HEK293 (cell line): ENCODE results near the gene HSPA14.

Source experiments
- CTCF ChIA-PET: fragments of 350-600 bp; formaldehyde crosslinking; extraction: SDS; loops from one replicate; lab custom pipeline; 2021; ENCODE audit warnings: antibody characterized with exemption; lab: Yijun Ruan, JAX
- POLR2A ChIA-PET: fragments of 300-600 bp; formaldehyde crosslinking; extraction: SDS; loops from one replicate; lab custom pipeline; 2020; ENCODE audit warnings: antibody characterized with exemption, inconsistent platforms; lab: Yijun Ruan, JAX
- H3K27ac ChIP-seq: fragments of 200-500 bp; sonication (Bioruptor generic); 2 replicates; pipeline ENCODE4 v1.5.1; 2014; ENCODE audit warnings: low read depth, low read length, control low read depth, inconsistent platforms; ENCODE audit errors: extremely low read depth
- H3K36me3 ChIP-seq, 2 experiments: fragments of 200-500 bp in 1 of 2; sonication (Bioruptor generic) in 1 of 2; 1 replicate in 1 of 2; 2 replicates in 1 of 2; pipeline ENCODE4 v1.5.1; 2014 to 2017; ENCODE audit warnings: inconsistent platforms in 2 of 2, low read length in 2 of 2; ENCODE audit not compliant: control insufficient read depth in 2 of 2, insufficient read depth in 1 of 2
- H3K4me1 ChIP-seq: fragments of 200-500 bp; sonication (Bioruptor generic); 2 replicates; pipeline ENCODE4 v1.5.1; 2014; ENCODE audit warnings: mild to moderate bottlenecking, low read length, inconsistent platforms; ENCODE audit not compliant: control insufficient read depth, insufficient read depth
- H3K4me3 ChIP-seq: 2 replicates; pipeline ENCODE4 v1.5.1; 2011; ENCODE audit warnings: low read depth, mild to moderate bottlenecking, control low read depth, low read length, moderate library complexity
- H3K9me3 ChIP-seq: fragments of 200-500 bp; sonication (Bioruptor generic); 2 replicates; pipeline ENCODE4 v1.5.1; 2014; ENCODE audit warnings: low read depth, low read length, inconsistent platforms; ENCODE audit not compliant: control insufficient read depth, insufficient read depth
- CTCF ChIP-seq: fragments of 450-650 bp; formaldehyde crosslinking; IDR thresholded peaks from 2 replicates; pipeline ENCODE4 v1.5.1; 2016; ENCODE audit warnings: missing biosample characterization, missing genetic modification characterization
- FEZF1 ChIP-seq: fragments of 450-650 bp; formaldehyde crosslinking; IDR thresholded peaks from 2 replicates; pipeline ENCODE4 v1.5.1; 2016; ENCODE audit warnings: missing biosample characterization, missing genetic modification characterization
- GLIS2 ChIP-seq: fragments of 450-650 bp; formaldehyde crosslinking; IDR thresholded peaks from 2 replicates; pipeline ENCODE4 v1.5.1; 2016; ENCODE audit warnings: missing biosample characterization, missing genetic modification characterization
- KLF1 ChIP-seq: fragments of 450-650 bp; formaldehyde crosslinking; IDR thresholded peaks from 2 replicates; pipeline ENCODE4 v1.5.1; 2016; ENCODE audit warnings: missing biosample characterization, missing genetic modification characterization
- MYNN ChIP-seq: fragments of 450-650 bp; formaldehyde crosslinking; IDR thresholded peaks from 2 replicates; pipeline ENCODE4 v1.5.1; 2016; ENCODE audit warnings: missing biosample characterization, missing genetic modification characterization, borderline replicate concordance
- OVOL3 ChIP-seq: fragments of 450-650 bp; formaldehyde crosslinking; IDR thresholded peaks from 2 replicates; pipeline ENCODE4 v1.5.1; 2016; ENCODE audit warnings: missing biosample characterization, missing genetic modification characterization
- PRDM10 ChIP-seq: fragments of 450-650 bp; formaldehyde crosslinking; IDR thresholded peaks from 2 replicates; pipeline ENCODE4 v1.5.1; 2016; ENCODE audit warnings: missing biosample characterization, missing genetic modification characterization
- SCRT2 ChIP-seq: fragments of 450-650 bp; formaldehyde crosslinking; IDR thresholded peaks from 2 replicates; pipeline ENCODE4 v1.5.1; 2016; ENCODE audit warnings: missing biosample characterization, missing genetic modification characterization
- YY1 ChIP-seq: fragments of 450-650 bp; formaldehyde crosslinking; IDR thresholded peaks from 2 replicates; pipeline ENCODE4 v1.5.1; 2018; ENCODE audit warnings: missing biosample characterization, missing genetic modification characterization
- ZBTB48 ChIP-seq: fragments of 450-650 bp; formaldehyde crosslinking; IDR thresholded peaks from 2 replicates; pipeline ENCODE4 v1.5.1; 2016; ENCODE audit warnings: missing biosample characterization, missing genetic modification characterization
- ZNF140 ChIP-seq: fragments of 450-650 bp; formaldehyde crosslinking; IDR thresholded peaks from 2 replicates; pipeline ENCODE4 v1.5.1; 2016; ENCODE audit warnings: missing biosample characterization, missing genetic modification characterization
- ZNF292 ChIP-seq: fragments of 450-650 bp; formaldehyde crosslinking; IDR thresholded peaks from 2 replicates; pipeline ENCODE4 v1.5.1; 2016; ENCODE audit warnings: low read depth, missing biosample characterization, missing genetic modification characterization, borderline replicate concordance
- ZNF324 ChIP-seq: fragments of 450-650 bp; formaldehyde crosslinking; IDR thresholded peaks from 2 replicates; pipeline ENCODE4 v1.5.1; 2016; ENCODE audit warnings: missing biosample characterization, missing genetic modification characterization
- ZNF514 ChIP-seq: fragments of 450-650 bp; formaldehyde crosslinking; IDR thresholded peaks from 2 replicates; pipeline ENCODE4 v1.5.1; 2016; ENCODE audit warnings: missing biosample characterization, missing genetic modification characterization
- ZNF560 ChIP-seq: fragments of 450-650 bp; formaldehyde crosslinking; IDR thresholded peaks from 2 replicates; pipeline ENCODE4 v1.5.1; 2017; ENCODE audit warnings: missing biosample characterization, missing genetic modification characterization, borderline replicate concordance
- ZNF76 ChIP-seq: fragments of 450-650 bp; formaldehyde crosslinking; IDR thresholded peaks from 2 replicates; pipeline ENCODE4; 2016; ENCODE audit warnings: low read depth, missing biosample characterization, missing genetic modification characterization, borderline replicate concordance
- TF ChIP-seq, protein P1 (sequence below): fragments of 450-650 bp; formaldehyde crosslinking; IDR thresholded peaks from 2 replicates; pipeline ENCODE4 v1.5.1; 2017; ENCODE audit warnings: missing biosample characterization, missing genetic modification characterization
- TF ChIP-seq, protein P2 (sequence below): fragments of 450-650 bp; formaldehyde crosslinking; IDR thresholded peaks from 2 replicates; pipeline ENCODE4 v1.5.1; 2016; ENCODE audit warnings: missing biosample characterization, missing genetic modification characterization, borderline replicate concordance

Gene HSPA14

GRCh38 chr10:14840178-14840577, 2.1 kb downstream of the HSPA14 start (continued):
- TF ChIP-seq, protein P1, sequence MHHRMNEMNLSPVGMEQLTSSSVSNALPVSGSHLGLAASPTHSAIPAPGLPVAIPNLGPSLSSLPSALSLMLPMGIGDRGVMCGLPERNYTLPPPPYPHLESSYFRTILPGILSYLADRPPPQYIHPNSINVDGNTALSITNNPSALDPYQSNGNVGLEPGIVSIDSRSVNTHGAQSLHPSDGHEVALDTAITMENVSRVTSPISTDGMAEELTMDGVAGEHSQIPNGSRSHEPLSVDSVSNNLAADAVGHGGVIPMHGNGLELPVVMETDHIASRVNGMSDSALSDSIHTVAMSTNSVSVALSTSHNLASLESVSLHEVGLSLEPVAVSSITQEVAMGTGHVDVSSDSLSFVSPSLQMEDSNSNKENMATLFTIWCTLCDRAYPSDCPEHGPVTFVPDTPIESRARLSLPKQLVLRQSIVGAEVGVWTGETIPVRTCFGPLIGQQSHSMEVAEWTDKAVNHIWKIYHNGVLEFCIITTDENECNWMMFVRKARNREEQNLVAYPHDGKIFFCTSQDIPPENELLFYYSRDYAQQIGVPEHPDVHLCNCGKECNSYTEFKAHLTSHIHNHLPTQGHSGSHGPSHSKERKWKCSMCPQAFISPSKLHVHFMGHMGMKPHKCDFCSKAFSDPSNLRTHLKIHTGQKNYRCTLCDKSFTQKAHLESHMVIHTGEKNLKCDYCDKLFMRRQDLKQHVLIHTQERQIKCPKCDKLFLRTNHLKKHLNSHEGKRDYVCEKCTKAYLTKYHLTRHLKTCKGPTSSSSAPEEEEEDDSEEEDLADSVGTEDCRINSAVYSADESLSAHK (tag by site-specific recombination), result no peak

- CTCF ChIA-PET, result interaction anchor here (0.6 to 0.7 kb wide), 3 partner anchors 66 to 1304 kb away, joined by 3 to 4 read pairs (median 3); no protein-coding TSS in a partner anchor
- H3K9me3 ChIP-seq, result no peaks in the 10 kb centered on the region
- H3K4me3 ChIP-seq, result no peak overlapping the region
- TF ChIP-seq YY1 (tag by site-specific recombination) (no peak), ZBTB48 (no peak), ZNF514 (tag by site-specific recombination) (no peak), GLIS2 (tag by site-specific recombination) (no peak), SCRT2 (tag by site-specific recombination) (peak; percentile 65), KLF1 (tag by site-specific recombination) (no peak), PRDM10 (tag by site-specific recombination) (no peak), FEZF1 (tag by site-specific recombination) (no peak)
- TF ChIP-seq, all 188 proteins: peak for 1
- no peaks in the 10 kb centered on the region for H3K4me1 ChIP-seq
- peaks cover 42 to 71% of the 10 kb centered on the region in 2 experiments for H3K36me3 ChIP-seq
- POLR2A ChIA-PET, result interaction anchor here (2.2 kb wide), 1 partner anchor 34 kb away, joined by 6 read pairs; the partner anchor contains the start of gene SUV39H2
- H3K27ac ChIP-seq, result no peak overlapping the region
Observed at GRCh38 chr10:14843327-14843988, 5.4 kb downstream of the HSPA14 start.

GRCh38 chr10:14844948-14845347, 6.8 kb downstream of the HSPA14 start:
- H3K36me3 ChIP-seq, result peaks cover 44 to 78% of the 10 kb centered on the region in 2 experiments
- no peaks in the 10 kb centered on the region for H3K4me1 ChIP-seq
- H3K9me3 ChIP-seq, result no peaks in the 10 kb centered on the region
- ChIA-PET CTCF (interaction anchor here (0.6 to 1.0 kb wide), 3 partner anchors 127 to 932 kb away, joined by 3 read pairs; no protein-coding TSS in a partner anchor), POLR2A (interaction anchor here (2.2 kb wide), 1 partner anchor 33 kb away, joined by 6 read pairs; the partner anchor contains the start of gene SUV39H2)
- no peak overlapping the region for H3K4me3 ChIP-seq
- no peak overlapping the region for H3K27ac ChIP-seq
- TF ChIP-seq ZNF76 (tag by site-specific recombination), result no peak
- no peak for TF ChIP-seq ZNF292
- no peak for TF ChIP-seq OVOL3 (tag by site-specific recombination)
- TF ChIP-seq ZNF140, result no peak
- TF ChIP-seq MYNN (tag by site-specific recombination), result no peak
- no peak for TF ChIP-seq ZNF560 (tag by site-specific recombination)
- TF ChIP-seq CTCF, result no peak
- TF ChIP-seq, protein P2, sequence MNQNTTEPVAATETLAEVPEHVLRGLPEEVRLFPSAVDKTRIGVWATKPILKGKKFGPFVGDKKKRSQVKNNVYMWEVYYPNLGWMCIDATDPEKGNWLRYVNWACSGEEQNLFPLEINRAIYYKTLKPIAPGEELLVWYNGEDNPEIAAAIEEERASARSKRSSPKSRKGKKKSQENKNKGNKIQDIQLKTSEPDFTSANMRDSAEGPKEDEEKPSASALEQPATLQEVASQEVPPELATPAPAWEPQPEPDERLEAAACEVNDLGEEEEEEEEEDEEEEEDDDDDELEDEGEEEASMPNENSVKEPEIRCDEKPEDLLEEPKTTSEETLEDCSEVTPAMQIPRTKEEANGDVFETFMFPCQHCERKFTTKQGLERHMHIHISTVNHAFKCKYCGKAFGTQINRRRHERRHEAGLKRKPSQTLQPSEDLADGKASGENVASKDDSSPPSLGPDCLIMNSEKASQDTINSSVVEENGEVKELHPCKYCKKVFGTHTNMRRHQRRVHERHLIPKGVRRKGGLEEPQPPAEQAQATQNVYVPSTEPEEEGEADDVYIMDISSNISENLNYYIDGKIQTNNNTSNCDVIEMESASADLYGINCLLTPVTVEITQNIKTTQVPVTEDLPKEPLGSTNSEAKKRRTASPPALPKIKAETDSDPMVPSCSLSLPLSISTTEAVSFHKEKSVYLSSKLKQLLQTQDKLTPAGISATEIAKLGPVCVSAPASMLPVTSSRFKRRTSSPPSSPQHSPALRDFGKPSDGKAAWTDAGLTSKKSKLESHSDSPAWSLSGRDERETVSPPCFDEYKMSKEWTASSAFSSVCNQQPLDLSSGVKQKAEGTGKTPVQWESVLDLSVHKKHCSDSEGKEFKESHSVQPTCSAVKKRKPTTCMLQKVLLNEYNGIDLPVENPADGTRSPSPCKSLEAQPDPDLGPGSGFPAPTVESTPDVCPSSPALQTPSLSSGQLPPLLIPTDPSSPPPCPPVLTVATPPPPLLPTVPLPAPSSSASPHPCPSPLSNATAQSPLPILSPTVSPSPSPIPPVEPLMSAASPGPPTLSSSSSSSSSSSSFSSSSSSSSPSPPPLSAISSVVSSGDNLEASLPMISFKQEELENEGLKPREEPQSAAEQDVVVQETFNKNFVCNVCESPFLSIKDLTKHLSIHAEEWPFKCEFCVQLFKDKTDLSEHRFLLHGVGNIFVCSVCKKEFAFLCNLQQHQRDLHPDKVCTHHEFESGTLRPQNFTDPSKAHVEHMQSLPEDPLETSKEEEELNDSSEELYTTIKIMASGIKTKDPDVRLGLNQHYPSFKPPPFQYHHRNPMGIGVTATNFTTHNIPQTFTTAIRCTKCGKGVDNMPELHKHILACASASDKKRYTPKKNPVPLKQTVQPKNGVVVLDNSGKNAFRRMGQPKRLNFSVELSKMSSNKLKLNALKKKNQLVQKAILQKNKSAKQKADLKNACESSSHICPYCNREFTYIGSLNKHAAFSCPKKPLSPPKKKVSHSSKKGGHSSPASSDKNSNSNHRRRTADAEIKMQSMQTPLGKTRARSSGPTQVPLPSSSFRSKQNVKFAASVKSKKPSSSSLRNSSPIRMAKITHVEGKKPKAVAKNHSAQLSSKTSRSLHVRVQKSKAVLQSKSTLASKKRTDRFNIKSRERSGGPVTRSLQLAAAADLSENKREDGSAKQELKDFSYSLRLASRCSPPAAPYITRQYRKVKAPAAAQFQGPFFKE, result no peak
- TF ChIP-seq ZNF324, result no peak
- no peak for TF ChIP-seq ZNF514 (tag by site-specific recombination)
